HEK293 (cell line): ENCODE results near the gene LILRA6.

Experiments used
- CTCF ChIA-PET: fragments of 350-600 bp; formaldehyde crosslinking; extraction: SDS; loops from one replicate; lab custom pipeline; 2021; ENCODE audit warnings: antibody characterized with exemption; lab: Yijun Ruan, JAX
- POLR2A ChIA-PET: fragments of 300-600 bp; formaldehyde crosslinking; extraction: SDS; loops from one replicate; lab custom pipeline; 2020; ENCODE audit warnings: antibody characterized with exemption, inconsistent platforms; lab: Yijun Ruan, JAX
- H3K27ac ChIP-seq: fragments of 200-500 bp; sonication (Bioruptor generic); 2 replicates; pipeline ENCODE4 v1.5.1; 2014; ENCODE audit warnings: low read depth, low read length, control low read depth, inconsistent platforms; ENCODE audit errors: extremely low read depth
- H3K36me3 ChIP-seq, 2 experiments: fragments of 200-500 bp in 1 of 2; sonication (Bioruptor generic) in 1 of 2; 1 replicate in 1 of 2; 2 replicates in 1 of 2; pipeline ENCODE4 v1.5.1; 2014 to 2017; ENCODE audit warnings: inconsistent platforms in 2 of 2, low read length in 2 of 2; ENCODE audit not compliant: control insufficient read depth in 2 of 2, insufficient read depth in 1 of 2
- H3K4me1 ChIP-seq: fragments of 200-500 bp; sonication (Bioruptor generic); 2 replicates; pipeline ENCODE4 v1.5.1; 2014; ENCODE audit warnings: mild to moderate bottlenecking, low read length, inconsistent platforms; ENCODE audit not compliant: control insufficient read depth, insufficient read depth
- H3K4me3 ChIP-seq: 2 replicates; pipeline ENCODE4 v1.5.1; 2011; ENCODE audit warnings: low read depth, mild to moderate bottlenecking, control low read depth, low read length, moderate library complexity
- H3K9me3 ChIP-seq: fragments of 200-500 bp; sonication (Bioruptor generic); 2 replicates; pipeline ENCODE4 v1.5.1; 2014; ENCODE audit warnings: low read depth, low read length, inconsistent platforms; ENCODE audit not compliant: control insufficient read depth, insufficient read depth
- AEBP2 ChIP-seq: fragments of 450-650 bp; formaldehyde crosslinking; IDR thresholded peaks from 2 replicates; pipeline ENCODE4 v1.5.1; 2016; ENCODE audit warnings: missing biosample characterization, missing genetic modification characterization, borderline replicate concordance
- GLI4 ChIP-seq: fragments of 450-650 bp; formaldehyde crosslinking; IDR thresholded peaks from 2 replicates; pipeline ENCODE4 v1.5.1; 2016; ENCODE audit warnings: missing biosample characterization, missing genetic modification characterization
- HIC1 ChIP-seq: fragments of 450-650 bp; formaldehyde crosslinking; IDR thresholded peaks from 2 replicates; pipeline ENCODE4 v1.5.1; 2016; ENCODE audit warnings: missing biosample characterization, missing genetic modification characterization
- HOXD13 ChIP-seq: sonication (generic); formaldehyde crosslinking; IDR thresholded peaks from 2 replicates; pipeline ENCODE4 v1.8.0; 2022; ENCODE audit warnings: missing genetic modification reagents, borderline replicate concordance
- KLF1 ChIP-seq: fragments of 450-650 bp; formaldehyde crosslinking; IDR thresholded peaks from 2 replicates; pipeline ENCODE4 v1.5.1; 2016; ENCODE audit warnings: missing biosample characterization, missing genetic modification characterization
- PRDM2 ChIP-seq: fragments of 450-650 bp; formaldehyde crosslinking; IDR thresholded peaks from 2 replicates; pipeline ENCODE4 v1.5.1; 2016; ENCODE audit warnings: missing biosample characterization, missing genetic modification characterization, borderline replicate concordance
- SP7 ChIP-seq: fragments of 450-650 bp; formaldehyde crosslinking; IDR thresholded peaks from 2 replicates; pipeline ENCODE4 v1.5.1; 2016; ENCODE audit warnings: missing biosample characterization, missing genetic modification characterization
- YY1 ChIP-seq: fragments of 450-650 bp; formaldehyde crosslinking; IDR thresholded peaks from 2 replicates; pipeline ENCODE4 v1.5.1; 2018; ENCODE audit warnings: missing biosample characterization, missing genetic modification characterization
- ZBTB17 ChIP-seq: fragments of 450-650 bp; formaldehyde crosslinking; IDR thresholded peaks from 2 replicates; pipeline ENCODE4 v1.5.1; 2016; ENCODE audit warnings: missing biosample characterization, missing genetic modification characterization
- ZIC2 ChIP-seq: fragments of 450-650 bp; formaldehyde crosslinking; IDR thresholded peaks from 2 replicates; pipeline ENCODE4 v1.5.1; 2016; ENCODE audit warnings: missing biosample characterization, missing genetic modification characterization
- ZNF10 ChIP-seq: fragments of 450-650 bp; formaldehyde crosslinking; IDR thresholded peaks from 2 replicates; pipeline ENCODE4 v1.5.1; 2017; ENCODE audit warnings: missing biosample characterization, missing genetic modification characterization
- ZNF140 ChIP-seq: fragments of 450-650 bp; formaldehyde crosslinking; IDR thresholded peaks from 2 replicates; pipeline ENCODE4 v1.5.1; 2016; ENCODE audit warnings: missing biosample characterization, missing genetic modification characterization
- ZNF146 ChIP-seq: fragments of 450-650 bp; formaldehyde crosslinking; IDR thresholded peaks from 2 replicates; pipeline ENCODE4 v1.5.1; 2016; ENCODE audit warnings: missing biosample characterization, missing genetic modification characterization
- ZNF398 ChIP-seq: fragments of 450-650 bp; formaldehyde crosslinking; IDR thresholded peaks from 2 replicates; pipeline ENCODE4 v1.5.1; 2017; ENCODE audit warnings: missing biosample characterization, missing genetic modification characterization
- ZNF449 ChIP-seq: fragments of 450-650 bp; formaldehyde crosslinking; IDR thresholded peaks from 2 replicates; pipeline ENCODE4 v1.5.1; 2017; ENCODE audit warnings: missing biosample characterization, mild to moderate bottlenecking, missing genetic modification characterization, moderate library complexity
- ZNF548 ChIP-seq: fragments of 450-650 bp; formaldehyde crosslinking; IDR thresholded peaks from 2 replicates; pipeline ENCODE4 v1.5.1; 2016; ENCODE audit warnings: missing biosample characterization, missing genetic modification characterization
- ZNF558 ChIP-seq: fragments of 450-650 bp; formaldehyde crosslinking; IDR thresholded peaks from 2 replicates; pipeline ENCODE4 v1.5.1; 2016; ENCODE audit warnings: missing biosample characterization, missing genetic modification characterization
- ZNF670 ChIP-seq: fragments of 450-650 bp; formaldehyde crosslinking; IDR thresholded peaks from 2 replicates; pipeline ENCODE4 v1.5.1; 2016; ENCODE audit warnings: missing biosample characterization, missing genetic modification characterization, low read depth
- ZNF707 ChIP-seq: fragments of 450-650 bp; formaldehyde crosslinking; IDR thresholded peaks from 2 replicates; pipeline ENCODE4 v1.5.1; 2016; ENCODE audit warnings: missing biosample characterization, missing genetic modification characterization
- ZNF785 ChIP-seq: fragments of 450-650 bp; formaldehyde crosslinking; IDR thresholded peaks from 2 replicates; pipeline ENCODE4 v1.5.1; 2016; ENCODE audit warnings: missing biosample characterization, missing genetic modification characterization
- ZNF830 ChIP-seq: fragments of 450-650 bp; IDR thresholded peaks from 2 replicates; pipeline ENCODE4 v1.5.0; 2018; ENCODE audit warnings: missing biosample characterization, missing genetic modification characterization, low read depth, mild to moderate bottlenecking, moderate library complexity

The LILRA6 gene

GRCh38 chr19:54189145-54189734, 53.4 kb downstream of the LILRA6 start, which contains the start of gene MBOAT7 (continued):
- TF ChIP-seq ZNF707 (tag by site-specific recombination) (no peak), YY1 (tag by site-specific recombination) (no peak), ZNF146 (tag by site-specific recombination) (no peak), KLF1 (tag by site-specific recombination) (no peak), ZNF670 (tag by site-specific recombination) (no peak), ZIC2 (peak; percentile 47), ZNF140 (tag by site-specific recombination) (no peak), PRDM2 (tag by site-specific recombination) (no peak), ZBTB17 (tag by site-specific recombination) (peak; percentile 48; the same call in 1 of the 2 replicates), SP7 (tag by site-specific recombination) (0 out of 2 replicates have a peak, but pooled peaks have one; percentile 39), GLI4 (tag by site-specific recombination) (no peak), ZNF449 (tag by site-specific recombination) (peak; percentile 72; the same call in 1 of the 2 replicates), ZNF830 (tag by site-specific recombination) (no peak), HIC1 (tag by site-specific recombination) (no peak)

- H3K27ac ChIP-seq: peak overlapping the region; percentile 95; the same call in 1 of the 2 replicates
- POLR2A ChIA-PET: interaction anchor here (0.7 to 6.4 kb wide), 7 partner anchors 11 to 650 kb away, joined by 3 to 241 read pairs (median 63); partner anchors contain the start of genes CNOT3, LENG1, RPS9 and TMC4
- peaks cover 10 to 33% of the 10 kb centered on the region in 2 experiments for H3K36me3 ChIP-seq
- H3K9me3 ChIP-seq: no peaks in the 10 kb centered on the region
- TF ChIP-seq ZIC2 (no peak), ZNF398 (peak; percentile 70), AEBP2 (tag by site-specific recombination) (no peak), ZNF548 (no peak), HOXD13 (CRISPR knock-in tag) (no peak), ZNF785 (tag by site-specific recombination) (no peak), ZNF10 (tag by site-specific recombination) (no peak), ZNF558 (no peak)
- TF ChIP-seq, all 188 proteins: peak for 1
- H3K4me3 ChIP-seq: peak overlapping the region; percentile 87
- peaks cover 14% of the 10 kb centered on the region for H3K4me1 ChIP-seq
- CTCF ChIA-PET: interaction anchor here (0.6 to 3.2 kb wide), 15 partner anchors 9 to 305 kb away, joined by 3 to 28 read pairs (median 5); partner anchors contain the start of gene TMC4
These were observed 54.2 kb downstream of the LILRA6 start for GRCh38 chr19:54188215-54188871.
